Myocyte (in vitro differentiated cells): ENCODE data around the gene BEGAIN. TPM values are rescaled to one million over a fixed set of nuclear protein-coding genes. Genes with fewer than 3 reads are reported as not detected.

Experiments used
- total RNA-seq: library from RNA; depleted of rRNA; stranded (reverse); fragments of >200 nt; gene quantifications from 2 replicates; pipeline ENCODE4 v1.2.3, GENCODE V29; 2014

Gene BEGAIN
- total RNA-seq, 1 donor from 2014 or later = not detected

Other genes with a start within 250 kb of the BEGAIN start
- gene WDR25, start 210.9 kb downstream of the BEGAIN start, total RNA-seq = 13.8 and 19.1 TPM in 2 replicates
- not detected in 2 replicates for gene DLK1, start 139.5 kb upstream of the BEGAIN start, total RNA-seq
- 289 and 326 TPM in 2 replicates for gene MEG3, start 238.7 kb upstream of the BEGAIN start, total RNA-seq